HepG2 (cell line): ENCODE measurements around the gene TMEM233. TPM values are rescaled to one million over a fixed set of nuclear protein-coding genes. Genes with fewer than 3 reads are reported as not detected.

Experiments
- ATAC-seq: fragments of 200-7000 bp; cut with Tn5 transposase; 3 replicates; pipeline ENCODE4 v1.9.1; 2020; ENCODE audit warnings: mild to moderate bottlenecking, moderate library complexity
- BruUV-seq: library from RNA; stranded (reverse); fragments of 400-500 nt; replicated peaks from 2 replicates; lab custom pipeline; 2021; lab: Mats Ljungman, UMichigan
- CTCF ChIA-PET: fragments of 300-600 bp; formaldehyde crosslinking; extraction: SDS; loops from one replicate; lab custom pipeline; 2021; ENCODE audit warnings: low total read pairs, inconsistent platforms, low intra/inter-chr PET ratio; lab: Yijun Ruan, JAX
- POLR2A ChIA-PET: fragments of 350-600 bp; sonication (Branson Sonifier 250); formaldehyde crosslinking; loops from one replicate; lab custom pipeline; 2020; ENCODE audit warnings: antibody characterized with exemption, inconsistent platforms; lab: Yijun Ruan, JAX
- DNase-seq: peaks from one replicate; pipeline ENCODE4 v3.0.0-alpha.2; 2015; ENCODE audit warnings: low spot score
- FAIRE-seq: peaks from 3 replicates; lab custom pipeline; 2011; peaks lifted over from hg19 to GRCh38; lab: Jason Lieb, UNC
- H2AFZ ChIP-seq: one replicate; pipeline ENCODE4 v1.6.1; 2011; ENCODE audit warnings: low read length, inconsistent platforms
- H3K27ac ChIP-seq: fragments of 300-600 bp; 3 replicates; pipeline ENCODE4 v1.8.0; 2011; ENCODE audit warnings: mixed run types, mild to moderate bottlenecking, mixed read lengths, low read length, inconsistent platforms; ENCODE audit not compliant: insufficient read depth; ENCODE audit errors: extremely low read length
- H3K27me3 ChIP-seq, 2 experiments: fragments of 200-600 bp in 1 of 2; 2 replicates in 1 of 2; 3 replicates in 1 of 2; pipeline versions ENCODE4 v1.6.0 to v1.8.0; 2011; ENCODE audit warnings: low read length in 2 of 2, mild to moderate bottlenecking in 2 of 2, moderate library complexity in 2 of 2, inconsistent platforms in 1 of 2; ENCODE audit not compliant: insufficient read depth in 2 of 2, control insufficient read depth in 1 of 2
- H3K36me3 ChIP-seq, 2 experiments: fragments of 200-600 bp in 1 of 2; replicated peaks in 1 of 2; 2 replicates in 1 of 2; 3 replicates in 1 of 2; pipeline versions ENCODE4 v1.5.1 to v1.8.0; 2011; ENCODE audit warnings: low read length in 2 of 2, inconsistent platforms in 1 of 2; ENCODE audit not compliant: insufficient read depth in 2 of 2, control insufficient read depth in 1 of 2
- H3K4me1 ChIP-seq: 2 replicates; pipeline ENCODE4 v1.5.1; 2012; ENCODE audit warnings: low read length, inconsistent platforms; ENCODE audit not compliant: insufficient read depth
- H3K4me2 ChIP-seq: 2 replicates; pipeline ENCODE4 v1.6.0; 2011; ENCODE audit warnings: low read depth, low read length, inconsistent platforms
- H3K4me3 ChIP-seq, 3 experiments: fragments of 200-600 bp in 1 of 3; sonication (generic), shearing (Covaris generic) in 1 of 3; replicated peaks in 1 of 3; 2 replicates each; pipeline ENCODE4 v1.5.1; 2011 to 2016; ENCODE audit warnings: low read length in 3 of 3, inconsistent platforms in 2 of 3, low read depth in 2 of 3, mild to moderate bottlenecking in 2 of 3, control low read depth in 1 of 3, mixed read lengths in 1 of 3; ENCODE audit not compliant: insufficient read depth in 1 of 3
- H3K79me2 ChIP-seq: one replicate; pipeline ENCODE4 v1.6.1; 2011; ENCODE audit warnings: low read length, inconsistent platforms; ENCODE audit not compliant: insufficient read depth
- H3K9ac ChIP-seq: 2 replicates; pipeline ENCODE4 v1.6.0; 2011; ENCODE audit warnings: mild to moderate bottlenecking, low read depth, low read length, inconsistent platforms; ENCODE audit not compliant: insufficient read depth
- H3K9me3 ChIP-seq: 2 replicates; pipeline ENCODE4 v1.5.1; 2012; ENCODE audit warnings: mild to moderate bottlenecking, low read length
- H4K20me1 ChIP-seq: 2 replicates; pipeline ENCODE4 v1.6.0; 2011; ENCODE audit warnings: inconsistent platforms, mild to moderate bottlenecking, low read length, moderate library complexity; ENCODE audit not compliant: insufficient read depth
- BORCS8-MEF2B ChIP-seq: sonication (generic); formaldehyde crosslinking; IDR thresholded peaks from 2 replicates; pipeline ENCODE4 v1.8.0; 2022; ENCODE audit warnings: mild to moderate bottlenecking, missing genetic modification reagents
- HNRNPH1 ChIP-seq: fragments of 200-400 bp; formaldehyde crosslinking; optimal IDR thresholded peaks from 2 replicates; pipeline ENCODE3; 2017; ENCODE audit warnings: mild to moderate bottlenecking, low read depth, low read length
- MBNL3 ChIP-seq: fragments of 250-450 bp; sonication (Bioruptor Pico); conservative IDR thresholded peaks from 2 replicates; pipeline ENCODE4 v1.8.0; 2022; ENCODE audit warnings: mild to moderate bottlenecking, inconsistent platforms
- MTF1 ChIP-seq: sonication (generic); formaldehyde crosslinking; IDR thresholded peaks from 2 replicates; pipeline ENCODE4 v1.5.0; 2020; ENCODE audit warnings: missing genetic modification reagents
- NCOA2 ChIP-seq: sonication (generic); formaldehyde crosslinking; IDR thresholded peaks from 2 replicates; pipeline ENCODE4 v1.8.0; 2022; ENCODE audit warnings: inconsistent platforms
- NFRKB ChIP-seq: fragments of 450-650 bp; IDR thresholded peaks from 2 replicates; pipeline ENCODE4 v1.6.1; 2017
- PHF21A ChIP-seq: sonication (generic); formaldehyde crosslinking; IDR thresholded peaks from 2 replicates; pipeline ENCODE4 v1.5.0; 2020; ENCODE audit warnings: mild to moderate bottlenecking, missing genetic modification reagents
- POGZ ChIP-seq: sonication (generic); formaldehyde crosslinking; IDR thresholded peaks from 2 replicates; pipeline ENCODE4 v1.4.0; 2020; ENCODE audit warnings: mild to moderate bottlenecking, missing genetic modification reagents
- SP1 ChIP-seq, 2 experiments: fragments of 450-650 bp in 1 of 2; sonication (generic) in 1 of 2; formaldehyde crosslinking in 1 of 2; IDR thresholded peaks; 2 replicates each; pipeline versions ENCODE4 v1.4.0 to v1.6.1; 2016 to 2020; ENCODE audit warnings: missing genetic modification reagents in 1 of 2
- ZNF343 ChIP-seq: sonication (generic); formaldehyde crosslinking; IDR thresholded peaks from 2 replicates; pipeline ENCODE4 v1.4.0; 2020; ENCODE audit warnings: mild to moderate bottlenecking, missing genetic modification reagents
- ZNF75D ChIP-seq: sonication (generic); formaldehyde crosslinking; IDR thresholded peaks from 2 replicates; pipeline ENCODE4 v1.8.1; 2023; ENCODE audit warnings: missing genetic modification reagents, mild to moderate bottlenecking, borderline replicate concordance
- ZNF782 ChIP-seq: sonication (generic); formaldehyde crosslinking; IDR thresholded peaks from 2 replicates; pipeline ENCODE4 v1.4.0; 2020; ENCODE audit warnings: missing genetic modification reagents, mild to moderate bottlenecking, borderline replicate concordance
- ZSCAN31 ChIP-seq: sonication (generic); formaldehyde crosslinking; IDR thresholded peaks from 2 replicates; pipeline ENCODE4 v1.5.0; 2020; ENCODE audit warnings: low read depth, mild to moderate bottlenecking, missing genetic modification reagents
- WGBS: methylation state at CpG from one replicate; pipeline ENCODE4 v1.1.6; 2017; ENCODE audit warnings: low lambda C conversion rate; 5-methylcytosine and 5-hydroxymethylcytosine counted together
- in situ Hi-C: cut with HindIII; loops from 2 replicates; pipeline ENCODE4 v1.10.0; 2017; ENCODE audit warnings: low pct_unique_long_range_greater_than_20kb; ENCODE audit not compliant: extremely low pct_ligation_motif_present
- intact Hi-C: fragments of 100-400 bp; cut with micrococcal nuclease; formaldehyde crosslinking; loops from one replicate; pipeline ENCODE4 v1.10.0; 2022; ENCODE audit not compliant: unreplicated experiment
- polyA plus RNA-seq, 8 experiments: library from polyadenylated mRNA; depleted of rRNA in 3 of 8; stranded (reverse) in 7 of 8; unstranded in 1 of 8; fragments of >200 nt; fragmentation: Illumina TruSeq in 4 of 8; extraction: Trizol in 4 of 8; gene quantifications; 2 replicates each; pipeline versions ENCODE4 v1.2.1 to v1.2.3, GENCODE V29; 2011 to 2016; ENCODE audit warnings: low read depth in 4 of 8, missing spikeins in 1 of 8, mixed read lengths in 1 of 8; ENCODE audit not compliant: insufficient read depth in 1 of 8
- total RNA-seq, 5 experiments: library from RNA; depleted of rRNA; stranded (reverse); fragments of >200 nt; fragmentation: Illumina TruSeq; extraction: Trizol; gene quantifications; 2 replicates each; pipeline ENCODE4 v1.2.3, GENCODE V29; 2016; ENCODE audit warnings: low read depth in 1 of 5
- TF ChIP-seq, protein P1 (sequence below): sonication (generic); formaldehyde crosslinking; IDR thresholded peaks from 2 replicates; pipeline ENCODE4 v1.4.0; 2020; ENCODE audit warnings: mild to moderate bottlenecking, missing genetic modification reagents
- TF ChIP-seq, protein P2 (sequence below): sonication (generic); formaldehyde crosslinking; IDR thresholded peaks from 2 replicates; pipeline ENCODE4 v1.4.0; 2020; ENCODE audit warnings: missing genetic modification reagents
- TF ChIP-seq, protein P3 (sequence below): sonication (generic); formaldehyde crosslinking; IDR thresholded peaks from 2 replicates; pipeline ENCODE4 v1.5.0; 2020; ENCODE audit warnings: mild to moderate bottlenecking, missing genetic modification reagents
- TF ChIP-seq, protein P4 (sequence below): sonication (generic); formaldehyde crosslinking; conservative IDR thresholded peaks from 2 replicates; pipeline ENCODE4 v1.8.0; 2022; ENCODE audit warnings: missing genetic modification reagents
- TF ChIP-seq, protein P5 (sequence below): IDR thresholded peaks from 2 replicates; pipeline ENCODE4 v1.6.1; 2016; ENCODE audit warnings: control low read depth

Gene TMEM233
- total and polyA plus RNA-seq, 2 of the 13 experiments (the other 11 are each of a cell fraction or from before 2014, with no cell fraction given): 0.03 TPM; not detected in 1

DNA sequence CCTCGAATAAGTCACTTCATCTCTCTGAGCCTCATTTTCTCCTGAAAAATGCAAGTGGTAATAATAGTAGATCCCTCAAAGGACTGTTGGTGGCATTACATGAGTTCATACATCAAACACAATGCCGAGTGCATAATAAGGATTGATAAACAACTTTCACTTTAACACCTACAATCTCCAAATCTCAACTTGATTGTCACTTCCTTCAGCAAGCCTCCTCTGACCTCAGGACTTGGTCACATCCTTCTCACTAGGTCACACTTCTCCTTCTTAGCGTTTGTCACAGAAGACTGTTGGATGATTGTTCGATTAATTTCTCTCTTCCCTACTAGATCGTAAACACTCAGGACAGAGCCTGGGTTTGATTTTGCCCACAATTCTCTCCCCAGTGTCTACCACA lies 66.5 kb downstream of the TMEM233 start:
- FAIRE-seq (no peak), ATAC-seq (no peak), DNase-seq (no peak)
- Histone ChIP-seq H3K27ac (no peak overlapping the region), H3K4me2 (no peak overlapping the region), H3K36me3 (no peaks in the 10 kb centered on the region), H3K27me3 (no peaks in the 10 kb centered on the region), H4K20me1 (no peaks in the 10 kb centered on the region), H3K4me3 (no peak overlapping the region), H2AFZ (no peak overlapping the region), H3K9me3 (no peaks in the 10 kb centered on the region), H3K79me2 (no peaks in the 10 kb centered on the region), H3K9ac (no peak overlapping the region), H3K4me1 (peaks cover 8% of the 10 kb centered on the region; the same call in 1 of the 2 replicates)
- intact Hi-C loops: no loop called here
- in situ Hi-C loops: no loop called here
- no TSS peak for BruUV-seq
- CTCF ChIA-PET: interaction anchor here (2.8 kb wide), 1 partner anchor 120 kb away, joined by 10 read pairs; no protein-coding TSS in a partner anchor
- POLR2A ChIA-PET: no interaction called here
- WGBS: 34% methylated on average over 5 of the region's 5 CpGs
- no peak for TF ChIP-seq ZNF343 (CRISPR knock-in tag)
- no peak for TF ChIP-seq PHF21A (CRISPR knock-in tag)
- TF ChIP-seq, protein P1, sequence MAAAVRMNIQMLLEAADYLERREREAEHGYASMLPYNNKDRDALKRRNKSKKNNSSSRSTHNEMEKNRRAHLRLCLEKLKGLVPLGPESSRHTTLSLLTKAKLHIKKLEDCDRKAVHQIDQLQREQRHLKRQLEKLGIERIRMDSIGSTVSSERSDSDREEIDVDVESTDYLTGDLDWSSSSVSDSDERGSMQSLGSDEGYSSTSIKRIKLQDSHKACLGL (CRISPR knock-in tag): no peak
- TF ChIP-seq, protein P2, sequence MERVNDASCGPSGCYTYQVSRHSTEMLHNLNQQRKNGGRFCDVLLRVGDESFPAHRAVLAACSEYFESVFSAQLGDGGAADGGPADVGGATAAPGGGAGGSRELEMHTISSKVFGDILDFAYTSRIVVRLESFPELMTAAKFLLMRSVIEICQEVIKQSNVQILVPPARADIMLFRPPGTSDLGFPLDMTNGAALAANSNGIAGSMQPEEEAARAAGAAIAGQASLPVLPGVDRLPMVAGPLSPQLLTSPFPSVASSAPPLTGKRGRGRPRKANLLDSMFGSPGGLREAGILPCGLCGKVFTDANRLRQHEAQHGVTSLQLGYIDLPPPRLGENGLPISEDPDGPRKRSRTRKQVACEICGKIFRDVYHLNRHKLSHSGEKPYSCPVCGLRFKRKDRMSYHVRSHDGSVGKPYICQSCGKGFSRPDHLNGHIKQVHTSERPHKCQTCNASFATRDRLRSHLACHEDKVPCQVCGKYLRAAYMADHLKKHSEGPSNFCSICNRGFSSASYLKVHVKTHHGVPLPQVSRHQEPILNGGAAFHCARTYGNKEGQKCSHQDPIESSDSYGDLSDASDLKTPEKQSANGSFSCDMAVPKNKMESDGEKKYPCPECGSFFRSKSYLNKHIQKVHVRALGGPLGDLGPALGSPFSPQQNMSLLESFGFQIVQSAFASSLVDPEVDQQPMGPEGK: no peak
- TF ChIP-seq, protein P3, sequence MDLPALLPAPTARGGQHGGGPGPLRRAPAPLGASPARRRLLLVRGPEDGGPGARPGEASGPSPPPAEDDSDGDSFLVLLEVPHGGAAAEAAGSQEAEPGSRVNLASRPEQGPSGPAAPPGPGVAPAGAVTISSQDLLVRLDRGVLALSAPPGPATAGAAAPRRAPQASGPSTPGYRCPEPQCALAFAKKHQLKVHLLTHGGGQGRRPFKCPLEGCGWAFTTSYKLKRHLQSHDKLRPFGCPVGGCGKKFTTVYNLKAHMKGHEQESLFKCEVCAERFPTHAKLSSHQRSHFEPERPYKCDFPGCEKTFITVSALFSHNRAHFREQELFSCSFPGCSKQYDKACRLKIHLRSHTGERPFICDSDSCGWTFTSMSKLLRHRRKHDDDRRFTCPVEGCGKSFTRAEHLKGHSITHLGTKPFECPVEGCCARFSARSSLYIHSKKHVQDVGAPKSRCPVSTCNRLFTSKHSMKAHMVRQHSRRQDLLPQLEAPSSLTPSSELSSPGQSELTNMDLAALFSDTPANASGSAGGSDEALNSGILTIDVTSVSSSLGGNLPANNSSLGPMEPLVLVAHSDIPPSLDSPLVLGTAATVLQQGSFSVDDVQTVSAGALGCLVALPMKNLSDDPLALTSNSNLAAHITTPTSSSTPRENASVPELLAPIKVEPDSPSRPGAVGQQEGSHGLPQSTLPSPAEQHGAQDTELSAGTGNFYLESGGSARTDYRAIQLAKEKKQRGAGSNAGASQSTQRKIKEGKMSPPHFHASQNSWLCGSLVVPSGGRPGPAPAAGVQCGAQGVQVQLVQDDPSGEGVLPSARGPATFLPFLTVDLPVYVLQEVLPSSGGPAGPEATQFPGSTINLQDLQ: no peak
- TF ChIP-seq ZSCAN31 (CRISPR knock-in tag): no peak
- TF ChIP-seq ZNF782: no peak
- TF ChIP-seq SP1 (IDR thresholded peaks at IDR 0.05): no peak
- TF ChIP-seq SP1 (CRISPR knock-in tag; IDR thresholded peaks at IDR 0.05): no peak
- no peak for TF ChIP-seq HNRNPH1
- TF ChIP-seq, protein P4, sequence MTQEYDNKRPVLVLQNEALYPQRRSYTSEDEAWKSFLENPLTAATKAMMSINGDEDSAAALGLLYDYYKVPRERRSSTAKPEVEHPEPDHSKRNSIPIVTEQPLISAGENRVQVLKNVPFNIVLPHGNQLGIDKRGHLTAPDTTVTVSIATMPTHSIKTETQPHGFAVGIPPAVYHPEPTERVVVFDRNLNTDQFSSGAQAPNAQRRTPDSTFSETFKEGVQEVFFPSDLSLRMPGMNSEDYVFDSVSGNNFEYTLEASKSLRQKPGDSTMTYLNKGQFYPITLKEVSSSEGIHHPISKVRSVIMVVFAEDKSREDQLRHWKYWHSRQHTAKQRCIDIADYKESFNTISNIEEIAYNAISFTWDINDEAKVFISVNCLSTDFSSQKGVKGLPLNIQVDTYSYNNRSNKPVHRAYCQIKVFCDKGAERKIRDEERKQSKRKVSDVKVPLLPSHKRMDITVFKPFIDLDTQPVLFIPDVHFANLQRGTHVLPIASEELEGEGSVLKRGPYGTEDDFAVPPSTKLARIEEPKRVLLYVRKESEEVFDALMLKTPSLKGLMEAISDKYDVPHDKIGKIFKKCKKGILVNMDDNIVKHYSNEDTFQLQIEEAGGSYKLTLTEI (CRISPR knock-in tag): no peak
- TF ChIP-seq MBNL3 (CRISPR knock-in tag): no peak
- no peak for TF ChIP-seq POGZ (CRISPR knock-in tag)
- TF ChIP-seq, protein P5, sequence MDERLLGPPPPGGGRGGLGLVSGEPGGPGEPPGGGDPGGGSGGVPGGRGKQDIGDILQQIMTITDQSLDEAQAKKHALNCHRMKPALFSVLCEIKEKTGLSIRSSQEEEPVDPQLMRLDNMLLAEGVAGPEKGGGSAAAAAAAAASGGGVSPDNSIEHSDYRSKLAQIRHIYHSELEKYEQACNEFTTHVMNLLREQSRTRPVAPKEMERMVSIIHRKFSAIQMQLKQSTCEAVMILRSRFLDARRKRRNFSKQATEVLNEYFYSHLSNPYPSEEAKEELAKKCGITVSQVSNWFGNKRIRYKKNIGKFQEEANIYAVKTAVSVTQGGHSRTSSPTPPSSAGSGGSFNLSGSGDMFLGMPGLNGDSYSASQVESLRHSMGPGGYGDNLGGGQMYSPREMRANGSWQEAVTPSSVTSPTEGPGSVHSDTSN (CRISPR knock-in tag): no peak
- TF ChIP-seq MTF1: no peak
- TF ChIP-seq BORCS8-MEF2B: no peak
- TF ChIP-seq ZNF75D: no peak
- no peak for TF ChIP-seq NCOA2 (CRISPR knock-in tag)
- TF ChIP-seq NFRKB: no peak
